GM03348 (cell line): Measurements from ENCODE around the gene ACSBG1.
A peak's percentile ranks its signal among the peaks of the same experiment; 100 is the strongest.

Experiments used
- DNase-seq: peaks from one replicate; pipeline ENCODE4 v3.0.0; 2012; ENCODE audit warnings: low spot score

ACSBG1 gene

DNA sequence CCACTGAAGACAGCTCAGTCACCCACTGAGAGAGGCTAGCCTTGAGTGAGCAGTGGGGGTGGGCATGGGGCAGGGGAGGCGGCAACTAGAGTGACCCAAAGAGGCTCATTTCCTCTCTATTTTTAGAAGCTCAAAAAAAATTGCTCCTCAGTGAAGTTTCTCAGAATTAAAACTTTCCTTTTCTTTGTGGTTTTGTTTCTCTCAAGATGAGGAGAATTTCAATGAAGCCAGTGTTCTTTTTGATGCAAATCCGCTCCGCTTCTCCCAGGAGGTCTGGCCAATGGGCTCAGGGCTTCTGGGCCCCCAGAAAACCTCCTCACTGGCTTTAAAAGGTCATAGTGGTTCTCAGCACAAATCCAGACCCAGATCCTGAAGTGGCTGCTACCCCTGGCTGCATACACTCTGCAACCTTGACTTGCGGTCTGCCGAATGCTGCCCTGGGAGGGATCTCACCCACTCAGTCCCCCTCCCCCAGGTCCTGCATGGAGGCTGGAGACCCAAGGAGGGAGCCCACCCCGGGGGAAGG is at the start of gene ACSBG1:
TSS of gene ACSBG1 (minus strand) at position 51 of the 526 bp plus-strand sequence. CDS start 64 bp downstream, outside the sequence.
- DNase-seq, result no peak

DNA sequence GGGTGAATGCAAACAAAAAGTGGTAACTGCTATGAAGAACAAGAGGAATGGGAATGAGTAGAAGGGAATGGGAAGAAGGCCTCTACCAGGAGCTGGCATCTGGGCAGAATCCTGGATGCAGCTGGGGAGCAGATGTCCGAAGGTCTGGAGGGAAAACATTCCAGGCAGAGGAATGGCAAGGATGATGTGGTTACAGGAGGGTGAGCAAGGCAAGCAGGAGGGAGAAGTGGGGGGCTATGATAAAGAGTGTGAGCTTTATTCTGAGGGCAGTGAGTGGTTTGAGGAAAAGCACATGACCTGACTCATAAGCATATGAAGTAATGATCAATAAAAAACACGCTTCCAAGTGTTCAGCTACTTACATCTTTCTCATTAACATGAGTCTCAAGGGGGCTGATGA is 48.0 kb upstream of the ACSBG1 start:
- no peak for DNase-seq

- no peak for DNase-seq
These were observed 46.1 kb upstream of the ACSBG1 start for GRCh38 chr15:78280319-78281072.

DNA sequence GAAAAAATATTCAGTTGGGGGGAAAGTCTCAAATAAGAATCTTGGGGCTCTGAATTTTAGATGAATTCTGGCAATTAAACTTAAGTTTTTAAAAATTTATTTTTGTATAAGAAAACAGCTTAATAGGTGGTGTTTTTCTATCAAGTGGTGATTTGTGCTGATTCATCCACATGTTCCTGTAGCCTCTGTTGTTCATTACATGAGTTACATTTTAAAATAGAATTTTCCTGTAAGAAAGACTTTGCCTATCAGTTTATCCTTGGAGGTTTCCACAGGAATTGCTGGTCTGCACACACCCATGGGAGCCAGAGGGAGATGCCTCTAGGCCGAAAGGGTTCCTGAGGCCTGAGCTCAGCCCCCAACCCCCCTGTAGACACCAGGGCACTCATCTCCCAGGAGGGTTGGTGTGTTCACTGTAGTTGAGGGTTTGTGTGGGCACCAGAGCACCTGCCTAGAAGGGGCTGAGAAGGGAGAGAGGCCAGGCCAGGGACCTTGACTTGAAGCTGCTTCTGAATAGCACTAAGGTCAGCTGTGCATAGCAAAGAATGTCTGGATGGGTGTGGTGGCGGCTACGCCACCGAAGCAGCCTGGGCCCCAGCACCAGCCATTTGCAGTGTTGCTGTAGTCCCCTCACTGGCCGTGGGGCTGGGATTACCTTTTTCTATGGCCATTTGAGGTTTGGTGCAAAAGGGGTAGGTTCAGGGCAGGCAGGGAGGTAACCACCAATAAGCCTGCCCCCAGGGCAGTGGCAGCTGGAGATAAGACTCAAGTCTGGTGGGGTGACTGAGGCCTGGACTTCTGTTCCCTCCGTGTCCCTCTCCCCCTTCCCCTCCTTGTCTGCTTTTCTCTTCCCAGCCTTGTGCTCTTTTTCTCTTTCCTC is 41.9 kb upstream of the ACSBG1 start:
- DNase-seq, result no peak

GRCh38 chr15:78274994-78275393 is 40.6 kb upstream of the ACSBG1 start:
- DNase-seq, result no peak

- no peak for DNase-seq
These were observed 38.4 kb upstream of the ACSBG1 start for GRCh38 chr15:78272776-78273175.

- DNase-seq, result no peak
These were observed 38.0 kb upstream of the ACSBG1 start for GRCh38 chr15:78272316-78272715.

GRCh38 chr15:78266806-78267205 is 32.4 kb upstream of the ACSBG1 start:
- no peak for DNase-seq

- no peak for DNase-seq
These were observed 31.9 kb upstream of the ACSBG1 start for GRCh38 chr15:78266229-78266628.

DNA sequence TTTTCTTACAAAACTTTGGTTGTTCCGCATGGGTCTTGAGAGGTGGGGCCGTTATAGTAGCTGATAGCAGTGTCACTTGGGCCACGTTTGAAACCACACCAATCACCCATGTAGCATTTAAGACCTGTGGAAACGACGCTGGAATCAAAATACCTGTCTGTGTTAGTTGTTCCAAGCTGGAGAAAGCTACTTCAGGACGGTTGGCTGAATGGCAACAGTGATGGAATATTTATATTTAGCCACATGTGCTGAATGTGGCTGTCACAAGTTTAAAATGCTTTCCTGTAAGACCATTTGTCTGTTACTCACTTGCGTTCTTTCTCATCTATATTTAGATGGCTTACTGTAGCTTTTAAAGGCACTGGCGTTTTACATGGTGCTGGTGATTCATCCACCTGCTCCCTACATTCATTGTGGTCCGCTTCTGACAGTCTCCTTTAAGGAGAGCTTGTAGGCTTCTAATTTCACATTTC is 31.4 kb upstream of the ACSBG1 start:
- DNase-seq, result no peak

- DNase-seq, result no peak
These were observed 30.7 kb upstream of the ACSBG1 start for GRCh38 chr15:78265137-78265460.

GRCh38 chr15:78264304-78265136 is 30.2 kb upstream of the ACSBG1 start, which contains the start of gene DNAJA4:
Gene DNAJA4 (plus strand): TSS chr15:78264562. CDS start chr15:78264764, 202 bp downstream.
- DNase-seq, result peak; percentile 51

GRCh38 chr15:78263907-78264303 is 29.5 kb upstream of the ACSBG1 start:
- DNase-seq, result no peak

GRCh38 chr15:78263351-78263781 is 29.0 kb upstream of the ACSBG1 start:
- no peak for DNase-seq

GRCh38 chr15:78261062-78261461 is 26.7 kb upstream of the ACSBG1 start:
- no peak for DNase-seq

DNA sequence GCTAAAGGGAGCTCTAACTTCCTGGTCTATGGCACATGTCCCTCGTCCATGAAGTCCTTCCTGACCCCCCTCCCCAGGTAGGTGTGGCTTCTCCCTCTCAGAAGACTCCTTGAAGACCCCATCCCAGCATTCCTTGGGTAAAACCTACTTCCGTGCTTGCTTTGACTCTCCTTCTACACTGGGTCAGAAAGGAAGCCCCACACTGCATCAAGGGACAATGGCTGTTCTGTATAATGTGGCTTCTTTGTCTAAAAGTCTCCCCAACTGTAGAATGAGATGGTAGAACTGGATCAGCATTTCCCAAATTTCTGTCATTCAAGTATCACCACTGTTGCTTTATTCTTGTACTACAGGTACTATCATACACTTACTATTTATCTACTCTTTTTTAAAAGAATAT is 26.1 kb upstream of the ACSBG1 start:
- DNase-seq, result no peak

- DNase-seq, result no peak
These were observed 24.9 kb upstream of the ACSBG1 start for GRCh38 chr15:78259232-78259631.

DNA sequence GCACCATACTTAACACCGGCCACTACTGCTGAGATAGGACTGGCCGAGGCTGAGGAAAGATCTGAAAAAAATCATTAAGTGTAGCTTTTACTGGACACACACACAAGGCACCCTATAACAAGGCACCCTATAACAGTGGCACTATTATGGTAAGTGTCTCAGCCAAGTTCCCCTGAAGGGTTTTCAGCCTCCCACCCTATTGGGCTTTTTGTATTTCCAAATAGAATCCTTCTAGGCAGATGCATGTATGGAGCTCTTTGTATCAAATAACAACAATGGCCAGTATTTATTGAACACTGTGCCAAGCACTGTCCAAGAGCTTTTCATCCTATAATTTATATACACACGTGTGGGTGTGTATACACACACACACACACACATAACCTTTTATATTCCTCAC is 23.3 kb upstream of the ACSBG1 start:
- DNase-seq, result no peak

DNA sequence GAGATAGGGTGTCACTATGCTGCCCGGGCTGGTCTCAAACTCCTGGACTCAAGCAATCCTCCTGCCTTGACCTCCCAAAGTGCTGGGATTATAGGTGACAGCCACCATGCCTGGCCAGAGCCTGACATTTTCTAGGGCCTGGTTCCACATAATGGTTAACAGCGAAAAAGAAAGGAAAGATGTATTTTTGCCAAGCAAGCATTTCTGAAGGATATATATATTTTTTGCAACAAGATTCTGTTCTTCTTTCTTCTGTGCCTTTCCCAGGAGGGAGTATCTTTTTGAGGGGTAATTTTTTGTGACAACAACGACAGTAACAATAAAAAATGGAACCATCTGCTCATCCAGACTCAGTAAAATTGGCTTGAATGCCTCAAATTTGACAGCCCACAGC is 21.7 kb upstream of the ACSBG1 start:
- DNase-seq, result no peak

- DNase-seq, result no peak
These were observed 21.2 kb upstream of the ACSBG1 start for GRCh38 chr15:78255421-78256043.

GRCh38 chr15:78251136-78251535 is 16.8 kb upstream of the ACSBG1 start:
- no peak for DNase-seq
